Activated CD4-positive, CD25-positive, alpha-beta regulatory T cell treated with anti-CD3 and anti-CD28 coated beads, Interleukin-2, amount 50 U/mL, for 72 hours (primary cell): Measurements from ENCODE around the gene FXYD5.
A peak's percentile ranks its signal among the peaks of the same experiment; 100 is the strongest.
"Not testable (repeated sequence)": the region's sequence is repeated elsewhere in the genome, so short reads cannot be mapped to it uniquely, and the experiment has no call there.

Source experiments
- DNase-seq: peaks from one replicate; pipeline ENCODE4 v3.0.0; 2021

The FXYD5 gene

DNA sequence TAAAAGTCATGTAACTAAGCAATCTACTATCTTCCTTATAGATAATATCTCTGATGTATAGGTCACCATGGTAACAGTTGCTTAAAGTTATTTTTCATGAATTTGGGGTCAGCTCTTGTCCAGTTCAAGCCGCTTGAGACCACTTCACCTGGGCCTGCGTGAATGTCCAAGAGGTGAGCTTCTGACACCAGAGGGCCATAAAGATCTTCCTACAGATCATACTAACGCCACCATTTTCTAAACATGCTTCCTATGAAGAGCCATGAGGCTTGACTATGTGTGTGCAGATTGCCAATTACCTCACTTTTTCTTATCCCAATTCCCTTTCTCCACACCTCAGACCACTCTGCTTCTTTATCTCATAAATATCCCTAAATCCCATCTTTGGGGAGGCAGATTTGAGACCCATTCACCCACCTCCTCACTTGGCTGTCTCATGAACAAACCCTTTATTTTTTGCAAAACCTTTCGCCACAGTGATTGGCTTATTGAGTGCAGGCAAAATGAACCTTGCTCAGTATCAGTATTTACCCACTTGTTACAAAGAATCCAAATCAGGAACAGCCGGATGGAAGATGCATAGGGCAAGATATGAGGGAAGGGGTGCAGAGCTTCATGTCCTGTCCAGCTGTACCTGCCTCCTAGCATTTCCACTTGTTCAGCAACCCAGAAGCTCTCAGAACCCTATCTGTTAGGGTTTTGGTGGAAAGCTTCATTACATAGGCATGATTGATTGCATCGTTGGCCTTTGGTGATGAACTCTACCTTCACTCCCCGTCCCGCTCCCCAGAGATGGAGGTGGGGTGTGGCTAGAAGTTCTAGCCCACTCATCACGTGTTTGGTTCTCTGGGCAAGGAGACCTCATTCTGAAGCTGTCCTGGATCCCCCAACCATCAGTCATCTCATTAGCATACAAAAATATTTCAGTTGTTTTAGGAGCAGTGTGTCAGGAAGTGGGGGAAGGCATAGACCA is 39.8 kb downstream of the FXYD5 start:
- no peak for DNase-seq

DNA sequence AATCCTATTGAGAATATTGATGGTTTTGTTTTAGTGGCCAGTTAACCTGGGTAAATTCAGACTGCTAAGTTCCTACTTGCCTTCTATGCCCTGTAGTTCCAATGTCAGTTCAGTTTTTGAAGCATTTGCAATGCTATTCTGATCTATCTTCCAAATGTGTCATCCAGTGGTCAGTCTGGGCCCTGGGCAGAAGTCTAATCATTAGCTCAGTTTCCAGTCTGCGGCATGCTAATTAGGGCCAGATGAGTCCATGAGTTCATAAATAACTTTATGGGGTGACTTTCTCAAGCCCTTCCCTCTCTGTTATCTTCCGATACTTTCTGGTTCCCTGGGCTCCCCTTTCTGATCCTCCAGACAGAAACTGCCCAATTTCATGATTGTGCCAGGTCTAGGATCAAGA is 41.3 kb downstream of the FXYD5 start:
- DNase-seq, result no peak

DNA sequence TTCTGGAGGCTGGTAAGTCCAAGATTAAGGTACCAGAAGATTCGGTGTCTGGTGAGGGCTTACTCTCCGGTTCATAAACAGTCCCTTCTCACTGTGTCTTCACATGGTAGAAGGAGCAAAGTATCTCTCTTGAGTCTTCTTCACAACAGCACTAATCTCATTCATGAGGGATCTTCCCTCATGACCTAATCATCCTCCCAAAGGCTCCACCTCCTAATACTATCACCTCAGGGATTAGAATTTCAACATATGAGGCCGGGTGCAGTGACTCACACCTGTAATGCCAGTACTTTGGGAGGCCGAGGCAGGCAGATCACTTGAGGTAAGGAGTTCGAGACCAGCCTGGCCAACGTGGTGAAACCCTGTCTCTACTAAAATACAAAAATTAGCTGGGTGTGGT is 42.3 kb downstream of the FXYD5 start:
- not testable (repeated sequence) for DNase-seq

DNA sequence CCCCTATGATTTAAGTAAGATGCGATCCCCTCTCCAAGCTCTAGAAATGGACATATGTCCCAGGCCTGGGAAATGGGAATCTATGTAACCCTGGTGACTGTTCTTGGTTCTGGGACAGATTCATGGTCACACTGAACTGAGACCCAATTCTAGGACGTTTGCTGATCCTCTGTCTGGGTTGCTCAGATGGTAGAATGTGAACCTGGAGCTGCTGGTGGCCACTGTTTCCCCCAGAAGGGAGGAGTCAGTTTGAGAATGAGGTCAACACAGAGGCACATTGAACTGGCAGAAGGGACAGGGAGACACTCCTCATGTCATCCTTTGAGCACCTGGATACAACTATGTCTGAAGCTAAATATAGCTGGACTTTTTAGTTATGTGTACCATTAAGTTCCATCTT is 44.9 kb downstream of the FXYD5 start:
- DNase-seq, result no peak

DNA sequence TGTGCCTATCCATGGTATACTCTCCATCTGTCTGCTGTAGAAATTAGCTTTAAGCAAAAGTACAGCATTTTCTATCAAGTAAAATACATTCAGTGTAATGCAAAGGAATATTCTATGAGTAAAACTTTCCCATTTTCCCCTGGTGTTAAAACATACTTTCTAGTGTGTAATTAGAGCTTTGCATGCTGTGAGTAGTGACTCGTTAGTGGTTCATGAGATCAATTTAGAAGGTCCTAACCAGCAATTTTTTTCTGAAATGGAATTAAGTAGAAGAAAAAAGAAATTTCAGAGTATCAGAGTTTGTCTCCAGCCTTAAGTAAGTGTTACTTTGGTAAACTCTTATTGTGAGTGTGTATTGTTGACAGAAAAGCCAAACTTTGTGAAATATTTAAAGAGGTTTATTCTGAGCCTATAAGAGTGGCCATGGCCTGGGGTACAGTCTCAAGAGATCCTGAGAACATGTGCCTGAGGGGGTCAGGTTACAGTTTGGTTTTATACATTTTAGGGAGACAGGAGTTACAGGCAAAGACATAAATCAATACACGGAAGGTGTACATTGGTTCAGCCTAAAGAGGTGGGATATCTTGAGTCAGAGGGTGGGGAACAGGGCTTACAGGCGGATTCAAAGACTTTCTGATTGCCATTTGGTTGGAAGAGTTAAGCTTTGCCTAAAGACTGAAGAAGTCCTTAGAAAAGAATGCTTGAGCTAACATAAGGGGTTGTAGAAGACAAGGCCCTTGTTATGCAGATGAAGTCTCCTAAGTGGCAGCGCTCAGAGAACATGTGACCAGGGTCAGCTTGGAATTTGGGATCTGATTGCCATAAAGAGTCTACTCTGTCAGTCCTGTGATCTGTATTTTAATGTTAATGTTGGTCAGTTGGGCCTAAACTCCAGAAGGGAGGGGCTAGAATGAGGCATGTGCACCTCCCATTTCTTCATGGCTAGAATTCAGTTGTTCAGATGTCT is 48.5 kb downstream of the FXYD5 start:
- DNase-seq, result no peak

DNA sequence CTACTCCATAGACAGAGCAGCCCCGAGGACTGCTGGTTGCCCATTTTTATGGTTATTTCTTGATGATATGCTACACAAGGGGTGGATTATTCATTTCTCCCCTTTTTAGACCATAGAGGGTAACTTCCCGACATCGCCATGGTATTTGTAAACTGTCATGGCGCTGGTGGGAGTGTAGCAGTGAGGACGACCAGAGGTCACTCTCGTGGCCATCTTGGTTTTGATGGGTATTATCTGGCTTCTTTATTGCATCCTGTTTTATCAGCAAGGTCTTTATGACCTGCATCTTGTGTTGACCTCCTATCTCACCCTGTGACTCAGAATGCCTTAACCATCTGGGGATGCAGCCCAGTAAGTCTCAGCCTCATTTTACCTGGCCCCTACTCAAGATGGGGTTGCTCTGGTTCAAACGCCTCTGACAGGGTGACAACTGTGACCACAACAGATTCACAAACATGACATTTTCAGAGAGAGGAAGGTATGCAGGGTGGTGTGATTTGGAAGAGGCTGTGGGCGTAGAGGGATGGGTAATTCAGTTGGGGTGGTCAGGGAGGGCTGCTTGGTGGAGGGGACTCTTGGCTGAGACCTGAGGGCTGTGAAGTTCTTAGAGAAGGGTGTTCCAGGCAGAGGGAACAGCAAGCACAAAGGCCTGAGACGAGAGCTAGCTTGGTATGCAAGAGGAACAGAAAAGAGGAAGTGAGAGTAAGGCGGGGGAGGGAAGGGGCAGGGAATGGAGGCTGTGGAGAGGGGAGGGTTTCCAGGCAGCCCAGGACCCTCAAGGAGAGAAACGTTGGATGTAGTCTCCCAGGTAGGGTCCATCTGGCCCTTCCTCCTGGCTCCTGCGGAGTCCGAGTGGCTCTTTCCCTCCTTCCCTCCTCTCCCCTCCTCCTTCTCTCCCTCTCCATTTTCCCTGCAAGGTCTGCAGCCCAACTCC is 50.5 kb downstream of the FXYD5 start:
- DNase-seq, result no peak

DNA sequence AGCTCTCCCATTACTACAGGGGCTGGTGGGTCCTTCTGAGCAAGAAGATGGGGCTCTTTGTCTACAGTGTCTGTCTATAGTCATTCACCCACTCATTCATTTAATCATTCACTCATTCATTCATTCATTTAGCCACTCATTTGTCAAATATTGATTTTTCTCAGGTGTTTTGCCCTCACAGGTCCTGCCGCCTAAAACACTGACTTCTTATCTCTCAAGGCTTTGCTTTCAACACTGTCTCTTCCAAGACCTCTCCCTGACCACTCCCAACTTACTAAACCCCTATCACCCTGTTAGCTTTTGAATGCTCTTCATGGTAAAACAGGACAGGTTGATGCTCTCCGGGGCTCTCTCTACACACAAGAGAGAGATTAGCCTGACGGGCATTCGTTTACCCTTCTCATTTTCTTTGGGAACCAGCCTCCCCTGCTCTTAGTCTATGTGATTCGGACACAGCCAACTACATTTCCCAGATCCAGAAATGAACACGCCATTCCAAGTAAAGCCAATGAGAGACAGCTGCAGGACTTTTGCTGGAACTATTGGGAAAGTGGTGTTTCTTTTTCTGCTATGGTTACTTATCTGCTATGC is 51.3 kb downstream of the FXYD5 start:
- no peak for DNase-seq

DNA sequence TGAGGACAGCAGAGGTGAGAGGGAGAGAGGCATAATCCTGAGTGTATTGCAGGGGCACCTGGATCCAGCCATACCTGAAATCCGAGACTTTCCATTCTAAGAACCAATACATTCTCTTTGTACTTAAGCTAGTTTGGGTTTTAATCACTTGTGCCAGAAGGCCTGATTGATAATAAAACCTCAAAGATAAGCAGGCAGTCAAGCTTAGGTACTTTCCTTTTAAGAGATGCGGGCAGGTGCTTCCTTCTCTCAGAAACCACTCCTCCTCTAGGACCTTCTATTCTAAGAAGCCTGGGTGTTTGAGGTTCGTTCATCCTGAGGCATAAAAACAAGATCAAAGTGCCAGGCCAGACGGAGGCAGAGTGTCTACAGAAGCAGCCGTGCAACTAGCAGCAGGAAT is 51.8 kb downstream of the FXYD5 start:
- DNase-seq, result no peak

DNA sequence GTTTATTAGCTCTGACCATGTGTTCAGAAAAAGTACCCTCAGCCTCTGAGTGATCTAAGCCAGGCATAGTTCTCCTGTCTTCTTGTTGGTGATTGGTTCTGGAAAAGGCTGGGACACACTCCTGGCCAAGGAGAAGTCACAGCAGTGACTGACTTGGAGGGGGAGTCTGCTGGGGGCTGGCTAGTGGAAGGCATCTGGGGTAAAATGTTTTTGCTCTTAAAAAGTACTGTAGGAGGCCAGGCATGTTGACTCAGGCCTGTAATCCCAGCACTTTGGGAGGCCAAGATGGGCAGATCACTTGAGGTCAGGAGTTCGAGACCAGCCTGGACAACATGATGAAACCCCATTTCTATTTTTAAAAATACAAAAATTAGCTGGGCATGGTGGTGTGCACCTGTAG is 52.3 kb downstream of the FXYD5 start:
- no peak for DNase-seq

DNA sequence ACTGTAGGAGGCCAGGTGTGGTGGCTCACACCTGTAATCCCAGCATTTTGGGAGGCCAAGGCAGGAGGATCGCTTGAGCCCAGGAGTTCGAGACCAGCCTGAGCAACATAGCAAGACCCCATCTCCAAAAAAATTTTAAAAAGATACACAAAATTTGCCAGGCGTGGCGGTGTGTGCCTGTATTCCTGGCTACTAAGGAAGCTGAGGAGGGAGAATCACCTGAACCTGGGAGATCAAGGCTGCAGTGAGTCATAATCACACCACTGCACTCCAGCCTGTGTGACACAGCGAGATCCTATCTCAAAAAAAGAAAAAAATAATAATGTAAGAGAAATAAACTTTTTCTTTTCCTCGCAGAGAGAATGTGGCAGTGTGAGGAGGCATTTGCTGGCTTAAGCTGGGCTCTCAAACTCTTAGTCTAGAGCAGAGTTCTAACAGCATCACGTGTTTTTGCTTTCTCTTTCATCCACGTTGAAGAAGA is 52.9 kb downstream of the FXYD5 start:
- DNase-seq, result no peak

DNA sequence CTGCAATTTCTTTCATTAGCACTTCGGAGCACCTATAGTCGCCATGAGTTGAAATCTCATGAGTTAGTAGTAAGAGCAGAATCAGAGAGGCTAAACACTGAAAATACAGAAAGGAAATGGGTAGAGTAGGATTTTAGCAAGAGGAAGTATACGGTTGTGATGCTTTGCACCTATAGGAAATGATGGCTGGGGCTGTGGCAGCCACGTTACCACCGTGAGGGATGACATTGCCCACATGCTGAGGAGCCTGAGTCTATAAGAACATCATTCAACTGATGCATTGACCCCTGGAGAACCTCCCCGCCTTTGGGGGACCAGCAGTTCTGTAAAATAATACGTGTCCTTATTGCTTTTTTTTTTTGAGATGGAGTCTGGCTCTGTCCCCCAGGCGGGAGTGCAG is 53.6 kb downstream of the FXYD5 start:
- DNase-seq, result no peak

DNA sequence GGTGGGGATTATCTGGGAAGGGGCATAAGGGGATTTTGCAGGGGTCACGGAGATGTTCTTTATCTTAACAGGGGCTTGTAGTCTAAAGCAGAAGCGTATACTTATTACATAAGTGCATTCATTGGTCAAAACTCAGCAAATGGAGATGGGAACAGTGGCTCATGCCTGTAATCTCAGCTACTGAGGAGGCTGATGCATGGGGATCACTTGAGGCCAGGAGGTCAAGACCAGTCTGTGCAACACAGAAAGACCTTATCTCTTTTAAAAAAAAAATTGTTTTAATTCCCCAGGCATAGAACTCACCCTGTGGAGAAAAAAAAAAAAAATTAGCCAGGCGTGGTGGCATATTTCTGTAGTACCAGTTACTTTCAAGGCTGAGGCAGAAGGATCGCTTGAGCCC is 55.1 kb downstream of the FXYD5 start:
- DNase-seq, result no peak

DNA sequence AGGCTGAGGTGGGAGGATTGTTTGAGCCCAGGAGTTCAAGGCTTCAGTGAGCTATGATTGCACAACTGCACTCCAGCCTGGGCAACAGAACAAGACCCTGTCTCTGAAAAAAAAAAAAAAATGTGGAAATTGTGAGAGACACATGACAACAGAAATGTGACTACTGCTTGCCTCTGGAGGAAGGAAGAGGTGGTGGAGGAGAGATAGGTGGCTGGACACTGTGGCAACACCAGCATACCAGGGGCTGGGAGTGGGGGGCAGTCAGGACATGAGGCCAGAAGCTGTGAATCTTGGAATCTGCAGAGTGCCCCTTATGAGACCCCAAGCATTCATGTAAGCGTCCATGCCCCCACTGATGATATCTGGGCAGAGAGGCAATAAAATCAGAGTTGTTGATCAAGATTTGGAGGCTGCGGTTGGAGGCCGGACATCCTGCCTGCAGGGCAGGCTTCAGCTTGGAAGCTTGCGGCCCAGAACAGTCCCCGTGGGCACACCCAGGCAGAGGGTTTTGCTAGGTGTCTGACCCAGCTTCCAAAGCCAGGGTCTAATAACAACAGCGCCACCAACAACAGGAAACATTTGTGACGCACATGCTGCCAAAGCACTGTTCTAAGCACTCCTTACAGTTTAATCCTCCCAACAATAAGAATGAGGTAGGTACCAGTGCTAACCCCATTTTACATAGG is 57.2 kb downstream of the FXYD5 start:
- peak; percentile 61 for DNase-seq

DNA sequence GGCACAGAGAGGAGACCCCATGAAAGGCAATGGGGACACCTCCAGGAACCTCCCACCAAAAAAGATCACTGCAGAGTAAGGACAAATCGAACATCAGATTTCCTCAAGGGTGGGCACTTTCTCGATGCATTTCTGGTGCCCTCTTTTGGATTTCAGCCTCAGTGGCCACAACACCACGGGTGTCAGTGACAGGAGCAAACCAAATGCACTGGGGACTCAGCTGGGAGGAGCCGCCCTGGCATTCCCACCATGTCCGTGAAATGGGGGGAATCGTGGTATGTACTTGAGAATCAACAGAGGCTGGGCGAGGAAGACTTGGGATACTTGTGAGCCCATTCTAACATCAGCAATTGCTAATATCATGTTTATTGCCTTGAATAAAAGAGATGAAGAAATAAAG is 57.7 kb downstream of the FXYD5 start:
- no peak for DNase-seq

DNA sequence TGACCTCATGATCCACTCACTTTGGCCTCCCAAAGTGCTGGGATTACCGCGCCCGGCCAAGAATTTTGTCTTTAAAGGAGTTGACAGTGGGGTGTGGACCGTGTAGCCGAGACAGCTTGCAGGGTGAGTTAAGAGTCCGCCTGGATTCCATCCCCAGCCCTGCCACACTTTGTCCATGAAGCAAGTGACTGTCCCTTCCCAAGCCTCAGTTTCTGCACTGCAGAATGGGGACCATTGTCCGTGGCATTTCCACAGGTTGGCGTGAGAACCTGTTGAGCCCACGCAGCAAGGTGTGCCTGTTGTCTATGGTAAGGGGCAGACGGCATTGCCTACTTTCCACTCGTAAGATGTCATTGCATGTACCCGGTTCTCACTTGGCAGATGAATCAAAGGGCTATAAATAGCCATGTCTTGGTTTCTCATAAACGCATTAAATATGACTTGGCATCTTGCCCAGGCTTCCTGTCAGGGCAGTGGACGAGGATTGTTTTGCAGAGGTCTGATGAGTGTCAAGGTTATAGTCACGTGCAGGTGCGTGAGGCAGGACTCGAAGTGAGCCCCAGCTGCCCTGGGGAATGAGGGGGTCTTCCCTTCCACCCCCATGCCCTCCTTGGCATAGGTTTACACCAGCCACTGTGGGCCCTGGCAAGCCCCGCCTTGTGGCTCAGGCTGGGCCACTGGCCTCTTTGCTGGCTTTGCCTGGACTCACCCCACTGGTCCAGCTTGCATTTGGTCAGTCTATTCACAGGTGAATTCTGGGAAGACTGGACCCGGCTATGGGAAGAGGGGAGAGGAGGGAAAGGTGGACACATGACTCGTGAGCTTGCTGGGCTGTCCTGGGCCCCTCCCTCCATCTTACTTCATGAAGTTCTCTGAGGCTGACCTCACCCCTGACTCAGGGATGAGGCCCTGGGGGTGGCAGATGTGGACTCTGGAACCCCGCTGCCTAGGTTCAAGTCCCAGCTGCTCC is 59.4 kb downstream of the FXYD5 start:
- peak; percentile 69 for DNase-seq

DNA sequence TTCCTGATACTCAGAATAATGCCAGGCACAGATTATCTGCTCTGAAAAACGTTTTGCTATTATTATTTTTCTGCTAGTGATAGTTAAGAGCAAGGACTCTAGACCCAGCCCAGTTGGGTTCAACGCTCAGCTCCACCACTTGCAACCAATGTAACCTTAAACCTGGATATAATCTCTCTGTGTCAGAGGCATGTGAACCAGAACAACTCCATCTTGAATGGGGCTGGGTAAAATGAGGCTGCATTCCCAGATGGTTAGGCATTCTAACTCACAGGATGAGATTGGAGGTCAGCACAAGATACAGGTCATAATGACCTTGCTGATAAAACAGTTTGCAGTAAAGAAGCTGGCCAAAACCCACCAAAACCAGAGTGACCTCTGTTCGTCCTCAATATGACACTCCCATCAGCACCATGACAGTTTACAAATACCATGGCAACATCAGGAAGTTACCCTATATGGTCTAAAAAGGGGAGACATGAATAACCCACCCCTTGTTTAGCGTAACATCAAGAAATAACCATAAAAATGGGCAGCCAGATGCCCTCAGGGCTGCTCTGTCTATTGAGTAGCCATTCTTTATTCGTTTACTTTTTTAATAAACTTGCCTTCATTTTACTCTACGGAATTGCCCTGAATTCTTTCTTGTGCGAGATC is 60.4 kb downstream of the FXYD5 start:
- no peak for DNase-seq

DNA sequence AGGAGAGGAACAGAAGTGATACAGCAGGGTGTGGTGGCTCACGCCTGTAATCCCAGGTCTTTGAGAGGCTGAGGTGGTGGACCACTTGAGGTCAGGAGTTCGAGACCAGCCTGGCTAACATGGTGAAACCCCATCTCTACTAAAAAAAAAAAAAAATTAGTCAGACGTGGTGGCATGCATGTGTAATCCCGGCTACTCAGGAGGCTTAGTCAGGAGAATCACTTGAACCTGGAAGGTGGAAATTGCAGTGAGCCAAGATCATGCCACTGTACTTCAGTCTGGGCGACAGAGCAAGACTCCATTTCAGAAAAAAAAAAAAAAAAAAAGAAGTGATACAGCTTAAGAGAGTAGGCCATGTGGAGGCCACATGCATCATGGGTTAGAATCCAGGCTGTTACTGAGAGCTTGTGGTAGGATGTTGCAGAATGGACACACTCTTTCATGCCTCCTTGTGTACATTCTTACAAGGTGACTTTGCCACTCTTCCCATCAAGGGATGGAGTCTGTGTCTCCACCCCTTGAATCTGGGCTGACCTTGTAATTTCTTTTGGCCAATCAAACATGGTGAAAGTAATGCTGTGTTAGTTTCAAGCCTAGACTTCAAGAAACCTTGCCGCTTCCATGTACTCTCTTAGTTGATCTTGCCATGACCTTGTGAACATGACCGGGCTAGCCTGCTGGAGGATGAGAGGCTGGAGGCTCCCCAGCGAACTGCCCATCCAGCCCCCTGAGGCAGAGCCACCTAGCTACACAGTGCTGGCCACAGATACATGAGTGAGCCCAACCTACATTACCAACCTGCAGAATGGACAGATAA is 61.7 kb downstream of the FXYD5 start:
- DNase-seq, result no peak

DNA sequence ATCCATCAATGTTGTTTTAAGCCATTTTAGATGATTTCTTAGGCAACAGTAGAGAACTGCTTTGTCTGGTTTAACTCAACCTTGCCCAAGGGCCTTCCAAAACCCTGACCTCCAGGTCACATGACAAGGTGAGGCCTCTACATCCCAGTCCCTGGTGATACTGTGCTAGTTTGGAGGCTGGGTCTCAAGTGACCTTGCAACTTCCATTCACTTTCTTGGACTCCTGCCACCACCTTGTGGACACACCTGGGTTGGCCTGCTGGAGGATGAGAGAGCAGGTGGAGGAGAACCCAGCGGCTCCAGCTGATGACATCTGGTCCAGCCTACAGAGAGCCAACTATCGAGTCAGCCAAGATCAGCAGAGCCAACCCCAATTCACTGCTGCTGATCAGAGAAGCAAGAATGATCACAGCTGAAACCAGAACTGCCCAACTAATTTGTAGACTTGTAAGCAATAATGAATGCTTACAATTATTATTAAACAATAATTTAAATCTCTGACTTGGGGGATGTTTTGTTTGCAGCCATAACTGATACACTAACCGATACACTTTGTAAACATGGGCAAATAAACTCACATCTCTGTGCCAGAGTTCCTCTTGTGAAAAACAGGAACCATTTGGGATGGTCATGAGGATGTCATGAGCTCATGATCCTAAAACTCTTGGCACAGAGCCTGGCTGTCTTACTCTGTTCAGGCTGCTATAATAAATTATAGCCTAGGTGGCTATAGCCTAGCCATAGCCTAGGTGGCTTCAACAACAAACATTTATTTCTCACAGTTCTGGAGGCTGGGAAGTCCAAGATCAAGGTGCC is 62.5 kb downstream of the FXYD5 start:
- no peak for DNase-seq
